ENCODE results near the gene KIR3DL1.
"Not testable (repeated sequence)": the region's sequence is repeated elsewhere in the genome, so short reads cannot be mapped to it uniquely, and the experiment has no call there.

The KIR3DL1 gene

GRCh38 chr19:54816251-54816650 lies at the start of gene KIR3DL1:
Gene KIR3DL1 (plus strand): TSS chr19:54816468.
- not testable (repeated sequence) for DNase-seq (ENCODE audit: low read depth)

DNA sequence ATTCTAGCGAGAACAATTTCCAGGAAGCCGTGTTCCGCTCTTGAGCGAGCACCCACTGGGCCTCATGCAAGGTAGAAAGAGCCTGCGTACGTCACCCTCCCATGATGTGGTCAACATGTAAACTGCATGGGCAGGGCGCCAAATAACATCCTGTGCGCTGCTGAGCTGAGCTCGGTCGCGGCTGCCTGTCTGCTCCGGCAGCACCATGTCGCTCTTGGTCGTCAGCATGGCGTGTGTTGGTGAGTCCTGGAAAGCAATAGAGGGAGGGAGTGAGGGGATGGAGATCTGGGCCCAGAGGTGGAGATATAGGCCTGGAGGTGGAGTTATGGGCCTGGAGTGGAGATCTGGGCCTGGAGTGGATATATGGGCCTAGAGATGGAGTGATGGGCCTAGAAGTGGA lies 46.6 kb upstream of the KIR3DL1 start, which contains the start of gene KIR2DL1:
Gene KIR2DL1 (plus strand): TSS at position 148 of the 400 bp plus-strand sequence. CDS start 58 bp downstream, at position 206.
- not testable (repeated sequence) for DNase-seq (ENCODE audit: low read depth)

GRCh38 chr19:54770511-54770910 lies 45.8 kb upstream of the KIR3DL1 start:
- not testable (repeated sequence) for DNase-seq (ENCODE audit: low read depth)

DNA sequence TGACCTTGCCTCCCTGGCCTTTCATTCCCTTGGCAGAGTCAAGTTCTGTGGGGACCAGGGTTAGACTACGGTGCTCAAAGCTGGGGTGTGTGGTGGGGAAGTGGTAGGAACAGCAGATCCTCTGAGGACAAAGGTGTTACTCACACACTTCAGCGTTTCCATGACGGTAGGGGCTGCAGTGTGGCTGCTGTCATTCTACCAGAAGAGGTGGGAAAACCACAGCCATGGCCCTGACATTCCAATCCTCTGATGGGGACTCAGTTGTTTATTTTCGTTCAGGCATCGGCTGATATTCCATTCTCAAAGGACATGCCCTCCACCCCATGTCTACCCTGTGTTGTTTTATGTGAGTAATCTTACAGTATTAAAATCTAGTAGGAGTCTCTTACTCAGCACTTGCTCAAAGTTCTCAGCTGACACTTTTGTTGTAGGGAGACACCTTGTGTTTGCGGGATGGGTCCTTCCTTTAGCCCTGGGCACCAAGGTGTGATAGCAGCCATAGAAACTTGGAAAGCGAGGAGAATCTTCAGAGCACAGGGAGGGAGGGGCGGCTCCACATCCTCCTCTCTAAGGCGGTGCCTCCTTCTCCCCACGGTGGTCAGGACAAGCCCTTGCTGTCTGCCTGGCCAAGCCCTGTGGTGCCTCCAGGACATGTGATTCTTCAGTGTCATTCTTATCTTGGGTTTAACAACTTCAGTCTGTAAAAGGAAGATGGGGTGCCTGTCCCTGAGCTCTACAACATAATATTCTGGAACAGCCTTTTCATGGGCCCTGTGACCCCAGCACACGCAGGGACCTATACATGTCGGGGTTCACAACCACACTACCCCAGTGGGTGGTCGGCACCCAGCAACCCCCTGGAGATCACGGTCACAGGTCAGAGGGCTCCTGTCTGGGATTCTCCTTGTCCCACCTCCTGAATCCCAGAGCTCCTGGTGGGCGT lies 45.0 kb upstream of the KIR3DL1 start:
- not testable (repeated sequence) for DNase-seq (ENCODE audit: low read depth)

DNA sequence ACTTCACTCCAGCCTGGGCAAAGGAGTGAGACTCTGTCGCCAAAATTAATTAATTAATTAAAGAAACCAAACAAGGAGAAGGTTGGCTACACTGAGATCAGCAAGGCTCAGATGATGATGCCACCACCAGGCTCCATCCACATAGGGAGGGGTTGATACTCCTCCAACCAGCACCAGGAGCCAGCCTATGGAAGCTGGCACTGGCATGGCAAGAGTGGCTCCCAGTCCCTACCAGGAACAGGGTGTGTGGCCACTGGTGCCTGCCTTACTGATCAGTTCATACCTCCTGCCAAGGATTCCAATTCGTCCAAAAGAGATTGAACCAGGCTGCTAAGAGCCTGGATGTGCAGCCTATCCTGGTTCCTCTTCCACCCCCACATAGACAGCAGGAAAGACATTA lies 43.6 kb upstream of the KIR3DL1 start:
- DNase-seq (ENCODE audit: low read depth) = not testable (repeated sequence)

DNA sequence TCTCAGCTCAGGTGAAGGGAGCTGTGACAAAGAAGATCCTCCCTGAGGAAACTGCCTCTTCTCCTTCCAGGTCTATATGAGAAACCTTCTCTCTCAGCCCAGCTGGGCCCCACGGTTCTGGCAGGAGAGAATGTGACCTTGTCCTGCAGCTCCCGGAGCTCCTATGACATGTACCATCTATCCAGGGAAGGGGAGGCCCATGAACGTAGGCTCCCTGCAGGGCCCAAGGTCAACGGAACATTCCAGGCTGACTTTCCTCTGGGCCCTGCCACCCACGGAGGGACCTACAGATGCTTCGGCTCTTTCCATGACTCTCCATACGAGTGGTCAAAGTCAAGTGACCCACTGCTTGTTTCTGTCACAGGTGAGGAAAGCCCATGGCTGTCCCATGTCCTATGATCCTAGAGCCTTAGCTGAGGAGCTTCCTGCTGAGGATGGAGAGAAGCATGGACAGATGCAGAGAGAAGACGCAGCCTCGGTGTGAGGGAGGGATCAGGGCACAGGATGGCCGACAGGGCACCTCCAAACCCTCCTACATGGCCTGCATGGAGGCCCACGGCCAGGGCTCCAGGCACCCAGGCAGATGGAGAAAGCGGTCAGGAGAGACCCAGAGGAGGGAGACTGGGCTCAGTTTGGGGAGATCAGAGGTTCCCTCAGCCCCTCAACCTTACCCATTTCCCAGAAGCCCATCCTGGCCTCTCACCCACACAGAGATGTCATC lies 41.0 kb upstream of the KIR3DL1 start:
- DNase-seq (ENCODE audit: low read depth) = not testable (repeated sequence)

DNA sequence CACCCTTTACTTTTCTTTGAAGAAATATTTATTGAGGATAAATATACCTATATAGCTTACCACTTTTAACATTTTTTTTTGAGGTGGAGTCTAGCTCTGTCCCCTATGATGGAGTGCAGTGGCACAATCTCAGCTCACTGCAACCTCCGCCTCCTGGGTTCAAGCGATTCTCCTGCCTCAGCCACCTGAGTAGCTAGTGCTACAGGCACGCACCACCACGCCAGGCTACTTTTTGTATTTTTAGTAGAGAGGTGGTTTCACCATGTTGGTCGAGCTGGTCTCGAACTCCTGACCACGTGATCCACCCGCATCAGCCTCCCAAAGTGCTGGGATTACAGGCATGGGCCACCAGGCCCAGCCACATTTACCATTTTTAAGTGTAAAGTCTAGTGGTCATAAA lies 40.4 kb upstream of the KIR3DL1 start:
- DNase-seq (ENCODE audit: low read depth) = not testable (repeated sequence)

DNA sequence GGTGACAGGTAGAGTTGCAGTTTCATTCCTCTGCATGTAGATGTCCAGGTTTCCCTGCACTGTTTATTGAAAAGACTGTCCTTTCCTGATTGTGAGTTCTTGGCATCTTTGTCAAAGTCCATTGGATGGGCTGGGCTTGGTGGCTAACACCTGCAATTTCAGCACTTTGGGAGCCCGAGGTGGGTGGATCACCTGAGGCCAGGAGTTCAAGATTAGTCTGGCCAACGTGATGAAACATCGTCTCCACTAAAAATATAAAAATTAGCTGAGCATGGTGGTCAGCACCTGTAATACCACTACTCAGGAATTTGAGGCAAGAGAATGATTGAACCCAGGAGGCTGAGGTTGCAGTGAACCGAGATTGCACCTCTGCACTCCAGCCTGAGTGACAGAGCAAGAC lies 38.4 kb upstream of the KIR3DL1 start:
- DNase-seq (ENCODE audit: low read depth) = not testable (repeated sequence)

GRCh38 chr19:54778896-54779295 lies 37.4 kb upstream of the KIR3DL1 start:
- DNase-seq (ENCODE audit: low read depth) = not testable (repeated sequence)

GRCh38 chr19:54782916-54783315 lies 33.4 kb upstream of the KIR3DL1 start:
- not testable (repeated sequence) for DNase-seq (ENCODE audit: low read depth)

DNA sequence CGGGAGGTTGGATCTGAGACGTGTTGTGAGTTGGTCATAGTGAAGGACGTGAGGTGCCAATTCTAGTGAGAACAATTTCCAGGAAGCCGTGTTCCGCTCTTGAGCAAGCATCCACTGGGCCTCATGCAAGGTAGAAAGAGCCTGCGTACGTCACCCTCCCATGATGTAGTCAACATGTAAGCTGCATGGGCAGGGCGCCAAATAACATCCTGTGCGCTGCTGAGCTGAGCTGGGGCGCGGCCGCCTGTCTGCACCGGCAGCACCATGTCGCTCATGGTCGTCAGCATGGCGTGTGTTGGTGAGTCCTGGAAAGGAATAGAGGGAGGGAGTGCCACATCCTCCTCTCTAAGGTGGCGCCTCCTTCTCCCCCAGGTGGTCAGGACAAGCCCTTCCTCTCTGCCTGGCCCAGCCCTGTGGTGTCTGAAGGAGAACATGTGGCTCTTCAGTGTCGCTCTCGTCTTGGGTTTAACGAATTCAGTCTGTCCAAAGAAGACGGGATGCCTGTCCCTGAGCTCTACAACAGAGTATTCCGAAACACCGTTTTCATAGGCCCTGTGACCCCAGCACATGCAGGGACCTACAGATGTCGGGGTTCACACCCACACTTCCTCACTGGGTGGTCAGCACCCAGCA lies 30.1 kb upstream of the KIR3DL1 start:
- not testable (repeated sequence) for DNase-seq (ENCODE audit: low read depth)

GRCh38 chr19:54788154-54788553 lies 28.1 kb upstream of the KIR3DL1 start:
- not testable (repeated sequence) for DNase-seq (ENCODE audit: low read depth)

DNA sequence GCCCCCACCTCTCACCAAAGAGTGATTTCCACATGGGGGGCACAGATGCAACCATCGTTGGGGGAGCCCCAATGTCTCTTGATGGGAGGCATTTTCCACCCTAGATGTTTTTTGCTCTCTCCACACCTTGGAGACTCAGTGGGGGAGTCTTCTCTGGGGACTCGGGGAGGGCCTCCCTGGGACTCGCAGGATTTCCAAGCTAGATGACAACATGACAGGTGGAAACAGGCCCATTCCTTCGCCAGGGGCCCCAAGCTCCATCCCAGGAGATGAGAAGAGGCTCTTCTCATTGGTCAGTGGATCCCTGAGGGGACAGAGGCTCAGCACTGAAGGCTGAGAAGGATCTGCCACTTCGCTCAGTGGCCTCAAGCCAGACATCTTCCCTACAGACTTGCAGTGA lies 25.6 kb upstream of the KIR3DL1 start:
- no peak for DNase-seq (ENCODE audit: low read depth)

DNA sequence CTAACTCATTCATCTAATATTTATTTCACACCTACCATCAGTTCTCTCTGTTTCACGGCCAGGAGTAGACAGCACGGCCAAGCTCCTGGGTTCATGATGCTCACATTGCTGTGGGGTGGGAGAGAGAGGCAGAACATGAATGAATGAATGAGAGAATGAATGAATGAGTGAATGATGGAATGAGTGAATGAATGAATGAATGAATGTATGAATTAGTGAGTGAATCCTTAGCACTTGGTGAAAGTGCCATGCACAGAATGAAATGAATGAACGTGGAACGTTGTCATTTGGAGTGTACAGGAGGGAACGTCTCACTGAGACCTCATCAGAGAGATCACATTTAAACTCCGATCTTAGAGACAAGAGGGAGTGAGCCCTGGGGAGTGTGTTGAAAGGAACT lies 24.8 kb upstream of the KIR3DL1 start:
- no peak for DNase-seq (ENCODE audit: low read depth)

DNA sequence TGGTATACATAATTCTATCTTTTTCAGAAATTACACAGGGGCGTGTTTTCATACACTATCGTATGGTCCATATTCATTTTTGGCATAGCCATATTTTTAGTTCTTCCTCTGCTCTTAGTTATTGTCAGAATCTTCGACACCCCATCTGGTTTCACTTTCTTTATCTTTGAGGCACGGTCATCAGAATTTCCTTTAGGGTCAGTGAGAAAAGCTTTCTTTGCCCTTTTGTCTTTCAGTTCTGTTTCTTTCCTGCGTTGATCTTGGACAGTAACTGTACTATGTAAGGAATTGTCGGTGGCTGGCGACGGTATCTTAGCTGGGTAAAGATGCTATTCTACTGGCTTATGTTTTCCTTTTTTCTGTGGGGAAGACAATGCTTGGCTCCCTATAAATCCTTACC lies 23.5 kb upstream of the KIR3DL1 start:
- no peak for DNase-seq (ENCODE audit: low read depth)

GRCh38 chr19:54795758-54796157 lies 20.5 kb upstream of the KIR3DL1 start:
- no peak for DNase-seq (ENCODE audit: low read depth)

GRCh38 chr19:54803410-54803809 lies 12.9 kb upstream of the KIR3DL1 start, which contains the start of gene KIR2DL4:
Gene KIR2DL4 (plus strand): TSS chr19:54803610. CDS start chr19:54803652, 42 bp downstream.
- no peak for DNase-seq (ENCODE audit: low read depth)

- DNase-seq (ENCODE audit: low read depth) = no peak
Observed at GRCh38 chr19:54804101-54804500, 12.2 kb upstream of the KIR3DL1 start.

DNA sequence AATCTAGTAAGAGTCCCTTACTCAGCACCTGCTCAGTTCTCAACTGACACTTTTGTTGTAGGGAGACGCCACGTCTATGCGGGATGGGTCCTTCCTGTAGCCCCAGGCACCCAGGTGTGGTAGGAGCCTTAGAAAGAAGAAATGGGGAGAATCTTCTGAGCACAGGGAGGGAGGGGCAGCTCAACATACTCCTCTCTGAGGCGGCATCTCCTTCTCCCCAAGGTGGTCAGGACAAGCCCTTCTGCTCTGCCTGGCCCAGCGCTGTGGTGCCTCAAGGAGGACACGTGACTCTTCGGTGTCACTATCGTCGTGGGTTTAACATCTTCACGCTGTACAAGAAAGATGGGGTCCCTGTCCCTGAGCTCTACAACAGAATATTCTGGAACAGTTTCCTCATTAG lies 11.7 kb upstream of the KIR3DL1 start:
- no peak for DNase-seq (ENCODE audit: low read depth)

GRCh38 chr19:54805665-54806515 lies 10.4 kb upstream of the KIR3DL1 start:
- no peak for DNase-seq (ENCODE audit: low read depth)

- no peak for DNase-seq (ENCODE audit: low read depth)
Observed at GRCh38 chr19:54806516-54806838, 9.8 kb upstream of the KIR3DL1 start.
